Left kidney (tissue), 2 donors: ENCODE measurements around the gene GPRC5C. TPM values are rescaled to one million over a fixed set of nuclear protein-coding genes. Genes with fewer than 3 reads are reported as not detected.

ENCODE experiments used
- DNase-seq: peaks from one replicate; pipeline ENCODE4 v3.0.0-alpha.2; 2013
- polyA plus RNA-seq: library from polyadenylated mRNA; unstranded; fragments of 120-200 nt; gene quantifications from one replicate; pipeline ENCODE4 v1.2.1, GENCODE V29; 2013; ENCODE audit not compliant: insufficient read length

The GPRC5C gene
- polyA plus RNA-seq, 1 donor: 80.8 TPM

DNA sequence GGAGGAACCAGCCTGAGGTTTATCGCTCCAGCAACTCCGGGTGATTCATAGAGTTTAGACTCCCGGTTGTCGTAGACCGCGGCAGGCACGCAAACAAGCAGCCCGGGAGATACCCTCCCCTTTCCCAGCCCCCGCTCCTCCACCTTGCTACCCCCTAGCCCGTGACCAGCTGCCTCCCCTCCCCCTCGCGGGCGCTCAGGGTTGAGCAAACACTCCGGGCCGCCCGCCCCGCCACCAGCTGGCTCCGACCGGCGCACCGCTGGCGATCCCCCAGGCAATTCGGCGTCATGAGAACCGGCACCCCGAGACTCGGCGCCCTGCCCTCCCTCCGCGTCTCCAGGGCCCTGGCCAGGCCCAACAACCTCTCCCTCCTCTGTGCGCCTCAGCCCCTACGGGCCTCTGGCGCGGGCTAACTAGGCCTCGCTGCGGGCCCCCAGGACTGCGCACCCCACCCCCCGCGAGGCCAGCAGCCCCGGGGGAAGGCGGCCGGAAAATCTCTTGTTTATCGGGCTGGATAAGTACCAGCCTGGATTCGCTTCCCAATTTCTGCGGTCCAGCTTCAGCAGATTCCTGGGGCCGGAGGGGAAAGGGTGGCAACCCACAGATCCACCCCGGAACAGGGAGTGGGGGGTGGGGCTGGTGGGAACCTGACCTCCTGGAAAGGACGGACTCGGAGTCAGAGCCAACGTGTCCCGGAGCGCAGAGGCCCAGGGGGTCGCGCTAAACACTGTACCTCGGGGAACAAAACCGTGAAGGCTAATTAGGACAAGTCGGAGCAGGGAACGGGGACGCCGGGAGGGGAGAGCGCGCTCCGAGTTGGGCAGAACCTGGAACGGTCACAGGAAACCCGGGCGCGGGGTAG, 951 bp upstream of the GPRC5C start:
- peak; percentile 91 for DNase-seq

DNA sequence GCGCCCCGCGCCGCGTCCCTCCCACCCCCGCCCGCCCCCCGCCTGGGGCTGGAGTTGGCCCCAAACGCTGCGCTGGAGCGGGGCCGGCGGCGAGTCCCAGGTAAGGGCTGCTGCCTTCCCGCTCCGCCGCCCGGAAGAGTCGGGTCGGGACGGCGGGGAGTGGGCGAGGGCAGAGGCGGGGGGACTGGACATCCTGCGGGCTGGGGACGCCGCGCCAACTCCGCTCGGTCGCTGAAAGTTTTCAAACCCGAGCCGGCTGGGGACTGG, 469 bp downstream of the GPRC5C start:
- DNase-seq: no peak

DNA sequence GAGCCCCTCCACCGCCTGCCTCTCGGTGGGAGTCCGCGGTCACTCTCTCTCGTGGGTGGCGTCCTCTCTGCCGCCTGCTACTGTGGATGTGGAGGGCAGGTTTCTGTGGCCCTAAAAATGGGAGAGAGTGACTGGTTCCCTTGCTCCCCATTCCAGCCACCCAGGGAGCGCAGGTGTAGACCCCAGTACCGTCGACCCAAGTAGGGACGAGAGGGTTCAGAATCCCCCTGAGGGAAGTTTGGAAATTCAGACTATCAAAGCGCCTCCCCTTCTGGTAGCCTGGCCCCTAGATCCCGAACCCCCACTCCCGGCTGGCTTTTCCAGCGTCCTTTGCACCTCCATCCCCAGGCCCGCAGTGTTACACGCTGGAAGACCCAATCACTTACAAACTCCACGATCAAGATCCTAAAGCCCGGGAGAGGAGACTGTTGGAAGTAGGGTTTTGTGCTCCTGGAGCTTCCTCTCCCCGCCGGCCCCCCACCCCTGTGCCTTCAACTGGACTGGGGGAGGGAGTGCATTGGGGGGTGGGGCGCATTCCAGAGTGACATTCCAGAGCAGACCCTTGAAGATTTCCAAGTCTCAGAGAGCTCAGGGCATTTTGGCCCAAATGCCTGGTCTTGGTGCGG, 991 bp downstream of the GPRC5C start:
- DNase-seq: no peak

DNA sequence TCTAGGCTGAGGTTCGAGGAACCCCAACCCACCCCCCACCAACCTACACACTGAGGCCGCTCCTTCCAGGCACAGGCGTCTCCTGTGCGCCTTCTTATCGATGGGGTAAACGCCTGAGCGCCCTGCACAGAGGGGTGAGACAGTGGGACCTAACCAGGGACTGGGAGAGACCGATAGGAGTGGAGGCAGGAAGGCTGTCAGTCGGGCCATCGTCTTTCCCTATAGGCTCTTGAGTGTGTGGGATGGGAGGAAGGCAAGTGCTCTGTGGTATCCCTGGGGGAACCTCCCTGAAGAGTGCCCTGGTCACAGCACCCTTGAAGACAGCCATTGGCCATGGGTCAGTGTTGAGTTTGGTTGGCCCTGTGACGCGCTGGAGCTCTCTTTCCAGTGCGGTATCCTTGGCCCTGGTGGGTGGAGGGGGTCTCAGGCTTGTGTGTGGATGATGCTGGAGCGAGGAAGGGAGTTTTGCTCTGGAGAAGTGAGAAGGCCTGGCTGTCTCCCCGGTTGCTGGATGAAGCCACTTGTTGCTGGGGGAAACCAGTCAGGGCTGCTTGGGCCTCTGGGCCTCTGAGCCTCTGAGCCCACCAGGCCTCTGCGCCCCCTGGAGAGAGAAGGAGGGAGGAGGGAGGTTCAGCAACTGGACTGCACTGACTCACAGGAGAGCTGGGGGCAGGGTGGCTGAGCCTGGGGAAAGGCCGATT, 1.7 kb downstream of the GPRC5C start:
- no peak for DNase-seq

DNA sequence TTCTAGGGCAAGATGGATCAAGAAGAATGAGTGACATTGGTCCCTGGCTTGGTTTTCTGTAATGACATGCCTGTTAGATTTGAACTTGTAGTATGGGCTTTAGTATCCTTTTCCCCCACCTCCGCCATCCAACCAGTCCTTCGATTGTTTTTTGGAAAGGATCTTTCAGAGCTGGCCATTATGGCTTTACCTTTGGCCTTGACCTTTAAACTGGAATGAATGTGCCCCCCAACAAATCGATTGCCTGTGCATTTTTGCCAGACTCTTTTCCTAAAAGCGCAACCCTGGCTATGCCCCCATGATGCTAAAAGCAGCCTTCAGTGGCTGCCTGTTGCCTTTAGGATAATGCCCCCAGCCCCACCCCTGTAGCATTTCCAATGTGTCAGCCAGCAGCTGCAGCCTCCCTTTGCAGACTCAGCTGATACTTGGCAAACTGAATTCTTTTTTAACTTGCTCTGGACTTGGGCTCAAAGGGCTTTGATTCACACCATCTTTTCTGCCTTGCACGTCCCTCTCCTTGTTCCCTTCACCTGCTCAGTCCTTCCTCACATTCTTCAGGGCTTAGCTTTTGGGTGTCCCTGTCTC, 4.0 kb downstream of the GPRC5C start:
- no peak for DNase-seq

DNA sequence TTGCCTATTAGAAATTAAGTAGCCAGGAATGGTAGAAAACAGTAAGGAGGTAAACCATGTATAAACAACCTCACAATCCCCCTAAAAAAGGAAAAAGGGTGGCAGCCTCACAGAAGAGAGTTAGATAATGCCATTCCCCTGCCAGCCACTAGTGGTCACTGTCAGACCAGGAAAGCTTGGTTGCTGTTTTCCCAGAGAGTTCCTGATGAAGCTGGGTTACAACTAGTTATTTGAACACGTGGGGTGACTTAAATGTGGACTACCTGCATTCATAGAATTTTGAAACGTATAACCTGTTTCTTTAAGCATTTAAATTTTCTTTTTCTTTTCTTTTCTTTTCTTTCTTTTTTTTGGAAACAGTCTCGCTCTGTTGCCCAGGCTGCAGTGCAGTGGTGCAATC, 5.8 kb downstream of the GPRC5C start:
- DNase-seq: no peak

DNA sequence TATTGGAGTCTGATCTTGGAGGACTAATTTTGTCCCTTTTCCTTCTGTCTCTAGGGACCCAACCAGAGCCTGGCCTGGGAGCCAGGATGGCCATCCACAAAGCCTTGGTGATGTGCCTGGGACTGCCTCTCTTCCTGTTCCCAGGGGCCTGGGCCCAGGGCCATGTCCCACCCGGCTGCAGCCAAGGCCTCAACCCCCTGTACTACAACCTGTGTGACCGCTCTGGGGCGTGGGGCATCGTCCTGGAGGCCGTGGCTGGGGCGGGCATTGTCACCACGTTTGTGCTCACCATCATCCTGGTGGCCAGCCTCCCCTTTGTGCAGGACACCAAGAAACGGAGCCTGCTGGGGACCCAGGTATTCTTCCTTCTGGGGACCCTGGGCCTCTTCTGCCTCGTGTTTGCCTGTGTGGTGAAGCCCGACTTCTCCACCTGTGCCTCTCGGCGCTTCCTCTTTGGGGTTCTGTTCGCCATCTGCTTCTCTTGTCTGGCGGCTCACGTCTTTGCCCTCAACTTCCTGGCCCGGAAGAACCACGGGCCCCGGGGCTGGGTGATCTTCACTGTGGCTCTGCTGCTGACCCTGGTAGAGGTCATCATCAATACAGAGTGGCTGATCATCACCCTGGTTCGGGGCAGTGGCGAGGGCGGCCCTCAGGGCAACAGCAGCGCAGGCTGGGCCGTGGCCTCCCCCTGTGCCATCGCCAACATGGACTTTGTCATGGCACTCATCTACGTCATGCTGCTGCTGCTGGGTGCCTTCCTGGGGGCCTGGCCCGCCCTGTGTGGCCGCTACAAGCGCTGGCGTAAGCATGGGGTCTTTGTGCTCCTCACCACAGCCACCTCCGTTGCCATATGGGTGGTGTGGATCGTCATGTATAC, 8.0 kb downstream of the GPRC5C start:
- no peak for DNase-seq

DNA sequence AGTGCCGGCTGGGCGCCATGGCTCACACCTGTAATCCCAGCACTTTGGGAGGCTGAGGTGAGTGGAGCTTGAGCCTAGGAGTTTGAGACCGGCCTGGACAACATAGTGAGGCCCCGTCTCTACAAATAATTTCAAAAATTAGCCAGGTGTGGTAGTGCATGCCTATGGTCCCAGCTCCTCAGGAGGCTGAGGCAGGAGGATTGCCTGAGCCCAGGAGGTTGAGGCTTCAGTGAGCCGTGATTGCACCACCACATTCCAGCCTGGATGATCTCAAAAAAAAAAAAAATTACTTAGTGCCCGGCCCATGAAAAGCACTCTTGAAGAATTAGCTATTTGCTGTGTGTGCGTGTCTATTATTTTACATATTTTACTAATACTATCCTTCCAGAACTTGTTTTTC, 9.6 kb downstream of the GPRC5C start:
- no peak for DNase-seq

DNA sequence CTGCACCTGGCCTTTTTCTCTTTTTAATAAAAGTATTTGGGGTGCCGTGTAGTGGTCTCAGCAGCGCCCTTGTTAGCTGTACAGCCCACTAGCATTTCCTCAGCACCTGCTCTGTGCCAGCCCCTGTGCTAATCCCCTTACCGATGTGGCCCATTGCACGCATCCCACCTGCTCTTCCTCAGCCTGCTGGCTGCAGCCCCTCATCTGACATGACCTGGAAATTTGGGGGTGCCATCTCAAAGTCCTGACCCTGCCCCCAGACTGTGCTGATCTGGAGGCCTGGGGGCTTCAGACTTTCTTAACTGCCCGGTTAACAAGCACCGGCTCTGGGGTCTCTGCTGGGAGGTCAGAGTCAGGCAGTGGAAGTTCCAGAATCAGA, 10.4 kb downstream of the GPRC5C start:
- DNase-seq: no peak

DNA sequence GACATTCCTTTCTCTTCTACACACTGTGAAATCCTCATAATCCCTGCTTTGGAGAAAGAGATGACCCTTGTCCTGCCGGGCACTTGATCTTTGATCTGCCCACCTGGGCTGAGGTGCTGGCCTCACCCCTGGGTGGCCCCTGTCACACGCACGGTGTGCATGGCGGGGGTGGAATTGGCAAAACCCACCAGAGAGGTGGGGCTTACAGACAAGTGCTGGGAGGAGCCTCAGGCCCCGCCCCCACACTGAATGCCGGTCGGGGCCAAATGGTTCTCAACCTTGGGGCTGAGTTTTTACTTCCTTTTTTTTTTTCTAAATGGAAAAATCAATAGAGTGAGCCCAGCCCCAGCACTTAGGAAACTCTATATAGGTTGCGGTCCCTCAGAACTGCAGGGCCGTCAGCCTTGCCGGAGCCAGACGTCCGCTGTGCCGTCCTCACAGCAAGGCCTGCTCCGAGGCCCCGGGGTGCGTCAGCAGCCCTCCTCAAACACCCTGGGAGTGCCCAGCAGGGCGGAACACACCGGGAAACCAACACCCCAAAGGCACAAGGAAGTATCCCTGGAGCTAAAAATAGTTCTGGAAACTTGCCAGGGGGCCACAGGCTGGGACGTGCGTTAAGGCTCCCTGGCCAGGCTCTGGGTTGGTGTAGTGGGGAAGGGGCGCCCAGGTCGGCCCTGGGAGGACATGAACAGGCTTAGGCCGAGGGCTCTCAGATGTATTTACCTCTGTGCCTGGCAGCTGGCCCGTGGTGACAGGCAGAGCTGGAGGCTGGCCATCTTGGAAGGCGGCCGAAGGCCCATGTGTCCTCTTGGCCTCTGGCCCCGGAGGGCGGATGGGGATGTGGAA, 11.0 kb downstream of the GPRC5C start:
- no peak for DNase-seq

DNA sequence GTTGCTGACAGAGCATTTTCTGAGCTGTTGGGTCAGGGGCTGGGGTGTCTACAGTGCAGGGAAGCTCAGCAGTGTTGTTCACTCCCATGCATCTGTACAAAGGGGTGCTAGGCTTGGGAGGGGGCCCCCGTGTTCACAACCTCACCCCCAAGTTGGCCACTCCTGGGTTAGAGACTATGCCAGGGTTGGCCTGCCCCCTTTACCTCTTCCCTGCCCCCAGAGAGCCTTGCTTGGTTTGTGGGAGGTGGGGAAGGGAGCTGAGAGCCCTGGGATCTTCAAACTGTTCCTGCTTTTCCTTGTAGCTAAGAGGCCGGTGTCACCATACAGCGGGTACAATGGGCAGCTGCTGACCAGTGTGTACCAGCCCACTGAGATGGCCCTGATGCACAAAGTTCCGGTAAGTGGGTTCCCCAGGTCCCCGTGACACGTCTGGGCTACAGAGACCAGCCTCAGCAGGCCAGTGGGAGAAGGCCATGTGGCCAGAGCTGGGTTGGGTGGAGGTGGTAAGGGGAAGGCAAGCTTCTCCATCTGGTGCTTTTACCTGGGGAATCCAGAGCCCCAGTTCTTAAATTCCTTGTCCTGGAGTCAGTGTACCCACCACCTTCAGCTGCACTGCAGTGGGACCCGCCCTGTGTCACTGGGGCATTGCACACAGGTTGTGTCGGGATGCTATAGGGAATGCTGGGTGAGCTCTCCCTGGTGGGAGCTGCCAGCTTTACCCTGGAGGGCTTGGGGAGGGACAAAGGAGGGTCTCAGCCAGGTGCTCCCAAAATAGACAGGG, 11.8 kb downstream of the GPRC5C start:
- no peak for DNase-seq

DNA sequence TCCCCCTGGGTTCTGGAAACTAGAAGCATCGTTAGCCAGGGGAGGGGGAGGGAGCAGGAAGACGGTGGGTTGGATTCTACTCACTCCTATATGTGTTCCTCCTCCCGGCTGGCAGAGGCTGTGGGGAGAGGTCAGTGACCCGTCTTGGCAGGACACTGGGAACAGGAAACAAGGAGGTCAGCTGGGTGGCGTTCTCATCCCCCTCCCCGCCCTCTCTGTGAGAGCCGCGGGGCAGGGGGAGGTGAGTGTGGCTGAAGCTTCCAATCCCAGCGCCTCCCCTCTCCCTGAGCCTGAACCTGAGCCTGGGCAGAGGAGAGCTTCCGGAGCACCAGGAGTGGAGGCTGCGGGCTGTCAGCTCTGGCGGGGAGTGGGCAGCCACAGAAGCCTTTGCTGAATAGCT, 12.5 kb downstream of the GPRC5C start:
- no peak for DNase-seq

DNA sequence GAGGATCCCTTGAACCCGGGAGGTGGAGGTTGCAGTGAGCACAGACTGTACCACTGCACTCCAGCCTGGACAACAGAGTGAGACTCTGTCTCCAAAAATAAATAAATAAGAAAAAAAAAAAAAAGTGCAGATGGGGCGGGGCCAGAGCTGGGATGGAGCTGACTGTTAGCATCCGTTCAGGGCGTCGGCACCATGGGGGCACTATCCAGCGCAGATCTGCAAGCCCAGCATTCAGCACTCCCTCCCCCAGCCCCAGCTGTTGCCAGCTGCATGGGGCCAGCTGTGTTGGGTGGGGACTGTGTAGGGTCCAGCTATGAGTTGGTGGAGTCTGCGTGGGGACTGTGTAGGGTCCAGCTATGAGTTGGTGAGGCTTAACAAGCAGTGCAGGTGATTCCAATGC, 13.3 kb downstream of the GPRC5C start:
- DNase-seq: no peak

DNA sequence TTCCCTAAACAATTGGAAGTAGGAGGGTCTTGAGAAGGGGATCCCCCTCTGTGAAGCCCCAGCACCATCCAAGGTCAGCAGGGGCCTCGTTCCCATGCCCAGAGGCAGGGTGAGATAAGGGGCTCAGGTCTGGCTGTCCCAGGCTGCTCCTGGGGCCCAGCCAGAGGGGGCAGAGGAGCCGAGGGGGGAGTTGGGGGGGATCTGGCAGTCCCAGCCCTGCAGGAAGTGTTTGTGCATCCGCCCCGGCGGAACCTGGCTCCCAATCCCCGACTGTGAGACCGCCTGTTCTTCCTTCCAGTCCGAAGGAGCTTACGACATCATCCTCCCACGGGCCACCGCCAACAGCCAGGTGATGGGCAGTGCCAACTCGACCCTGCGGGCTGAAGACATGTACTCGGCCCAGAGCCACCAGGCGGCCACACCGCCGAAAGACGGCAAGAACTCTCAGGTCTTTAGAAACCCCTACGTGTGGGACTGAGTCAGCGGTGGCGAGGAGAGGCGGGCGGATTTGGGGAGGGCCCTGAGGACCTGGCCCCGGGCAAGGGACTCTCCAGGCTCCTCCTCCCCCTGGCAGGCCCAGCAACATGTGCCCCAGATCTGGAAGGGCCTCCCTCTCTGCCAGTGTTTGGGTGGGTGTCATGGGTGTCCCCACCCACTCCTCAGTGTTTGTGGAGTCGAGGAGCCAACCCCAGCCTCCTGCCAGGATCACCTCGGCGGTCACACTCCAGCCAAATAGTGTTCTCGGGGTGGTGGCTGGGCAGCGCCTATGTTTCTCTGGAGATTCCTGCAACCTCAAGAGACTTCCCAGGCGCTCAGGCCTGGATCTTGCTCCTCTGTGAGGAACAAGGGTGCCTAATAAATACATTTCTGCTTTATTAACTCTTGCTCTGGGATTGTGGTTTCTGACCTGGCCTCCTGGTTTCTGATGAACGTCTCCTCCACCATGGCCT, 14.9 kb downstream of the GPRC5C start:
- no peak for DNase-seq

DNA sequence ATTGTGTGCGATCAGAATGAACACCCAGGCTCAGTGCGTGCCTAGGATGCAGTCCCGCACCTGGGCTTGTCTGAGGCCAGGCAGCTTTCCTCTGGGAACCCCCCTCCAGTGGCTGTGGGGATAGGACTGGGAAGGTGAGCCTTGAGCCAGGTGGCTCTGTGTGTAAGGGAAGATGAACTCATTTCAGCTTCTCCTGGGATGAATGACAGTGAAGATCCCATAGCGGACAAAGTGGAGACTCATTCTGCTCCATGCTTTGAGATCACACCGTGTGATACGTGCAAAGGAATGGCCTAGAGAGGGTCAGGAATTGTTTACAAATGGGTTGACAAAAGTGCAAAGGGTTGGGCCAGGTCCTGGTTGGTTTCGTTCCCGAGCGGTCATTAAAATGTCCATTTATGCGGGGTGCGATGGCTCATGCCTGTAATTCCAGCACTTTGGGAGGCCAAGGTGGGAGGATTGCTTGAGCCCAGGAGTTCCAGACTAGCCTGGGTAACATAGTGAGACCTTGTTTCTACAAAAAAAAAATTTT, 15.8 kb downstream of the GPRC5C start:
- no peak for DNase-seq

DNA sequence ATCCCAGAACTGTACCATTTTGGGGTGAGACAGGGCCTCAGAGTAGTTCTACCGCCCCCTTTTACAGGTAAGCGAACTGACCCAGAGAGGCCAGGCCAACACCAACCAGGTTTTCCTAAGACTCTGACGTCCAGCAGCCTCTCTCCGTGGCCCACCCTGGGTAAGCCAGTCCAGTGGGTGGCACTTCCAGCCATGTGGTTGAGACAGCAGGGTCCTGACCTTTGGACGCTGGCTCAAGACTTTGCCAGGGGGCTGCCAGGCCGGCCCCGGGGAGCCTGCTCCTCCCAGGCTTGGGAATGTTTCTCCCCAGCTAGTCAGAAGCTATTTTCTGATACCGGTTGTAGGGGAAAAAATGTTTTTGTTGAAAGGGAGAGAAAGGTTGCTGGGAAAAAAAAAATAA, 16.9 kb downstream of the GPRC5C start:
- no peak for DNase-seq

DNA sequence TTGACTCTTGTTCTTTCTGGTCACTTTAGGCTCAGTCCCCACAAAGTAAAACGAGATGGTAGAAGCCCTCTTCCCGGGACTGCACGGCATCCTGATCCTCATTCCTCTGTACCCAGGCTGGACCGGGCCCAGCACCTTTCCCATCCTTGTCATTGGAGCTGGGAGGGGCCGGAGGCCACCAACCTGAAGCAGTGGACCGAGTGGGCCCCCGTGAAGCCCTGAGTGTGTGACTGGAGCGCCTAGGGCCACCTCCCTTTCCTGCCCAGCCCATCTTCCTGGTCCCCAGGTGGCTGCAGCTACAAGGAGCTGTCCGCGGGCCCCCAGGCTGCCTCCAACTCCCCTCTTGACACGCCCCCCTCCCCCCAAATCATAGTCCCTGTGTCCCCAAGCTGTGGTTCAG, 17.4 kb downstream of the GPRC5C start:
- DNase-seq: no peak

DNA sequence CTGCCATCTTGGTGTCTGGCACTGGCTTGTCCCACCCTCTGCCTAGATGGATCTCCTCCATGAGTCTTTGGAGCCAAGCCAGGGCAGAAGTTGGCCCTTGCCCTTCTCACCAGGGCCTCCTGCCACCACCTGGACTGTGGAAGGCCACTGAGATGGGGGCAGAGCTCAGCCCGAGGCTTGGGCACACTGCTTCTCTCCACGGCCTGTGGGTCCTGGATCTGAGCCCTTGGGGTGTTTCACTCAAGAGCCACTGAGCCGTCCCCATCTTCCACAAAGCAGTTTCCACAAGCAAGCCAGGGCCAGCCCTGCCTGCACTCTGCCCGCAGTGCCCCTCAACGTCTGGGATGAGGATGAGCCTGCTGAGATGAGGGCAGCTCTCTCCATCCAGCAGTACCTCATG, 17.9 kb downstream of the GPRC5C start:
- no peak for DNase-seq

DNA sequence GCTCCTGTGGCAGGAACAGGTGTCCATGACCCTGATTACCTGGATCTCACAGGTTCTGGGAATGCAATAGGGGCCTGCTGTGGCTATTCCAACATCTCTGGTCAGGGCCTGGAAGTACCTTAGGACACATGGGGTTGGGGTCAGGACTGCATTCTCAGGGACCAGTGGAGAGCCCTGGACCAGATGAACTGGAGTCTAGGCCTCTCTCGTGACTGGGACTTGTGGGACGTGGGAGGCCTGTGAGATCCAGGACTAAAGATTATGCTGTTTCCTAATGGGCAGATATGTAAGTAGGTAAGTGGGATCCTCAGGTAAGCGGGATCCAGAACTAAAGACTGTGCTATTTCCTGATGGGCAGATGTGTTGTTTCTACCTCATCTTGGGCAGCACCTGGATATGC, 18.3 kb downstream of the GPRC5C start:
- DNase-seq: no peak
